HG02938 (cell line): Measurements from ENCODE around the gene IL24.

ENCODE experiments used
- ATAC-seq: cut with Tn5 transposase; IDR thresholded peaks from one replicate; pipeline ENCODE4 v1.9.1; 2021; ENCODE audit warnings: mild to moderate bottlenecking, moderate library complexity; ENCODE audit not compliant: unreplicated experiment

Gene IL24

GRCh38 chr1:206878456-206878855 lies 18.8 kb upstream of the IL24 start:
- ATAC-seq, result no peak

GRCh38 chr1:206880314-206880713 lies 16.9 kb upstream of the IL24 start:
- ATAC-seq, result no peak

DNA sequence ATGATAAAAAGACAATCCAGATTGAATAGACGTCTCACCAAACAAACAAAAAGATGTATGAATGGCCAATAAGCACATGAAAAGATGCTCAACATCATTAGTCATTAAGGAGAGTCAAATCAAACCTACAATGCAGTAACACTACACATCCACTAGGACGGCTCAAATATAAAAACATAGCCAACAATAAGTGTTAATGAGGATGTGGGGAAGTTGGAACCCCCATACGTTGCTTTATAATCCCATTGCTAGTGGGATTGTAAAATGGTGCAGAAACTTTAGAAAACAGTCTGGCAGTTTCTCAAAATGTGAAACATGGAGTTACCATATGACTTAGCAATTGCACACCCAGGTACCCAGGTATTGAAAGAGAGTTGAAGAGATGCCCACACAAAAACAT lies 14.7 kb upstream of the IL24 start:
- ATAC-seq, result no peak

DNA sequence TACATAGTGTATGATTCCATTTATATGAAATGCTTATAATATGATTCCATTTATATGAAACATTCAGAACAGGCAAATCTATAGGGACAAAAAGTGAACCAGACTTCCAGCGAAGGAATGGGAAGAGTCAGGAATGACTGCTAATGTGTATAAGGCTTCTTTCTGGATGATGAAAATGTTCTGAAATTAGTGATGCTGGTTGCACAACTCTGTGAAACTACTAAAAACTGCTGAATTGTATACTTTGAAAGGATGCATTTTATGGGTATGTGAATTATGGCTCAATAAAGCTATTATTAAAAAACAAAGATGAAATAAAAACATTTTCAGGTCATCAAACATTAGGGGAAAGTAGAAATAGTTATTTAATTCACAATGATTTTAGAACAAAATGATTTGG lies 14.1 kb upstream of the IL24 start:
- ATAC-seq, result no peak

DNA sequence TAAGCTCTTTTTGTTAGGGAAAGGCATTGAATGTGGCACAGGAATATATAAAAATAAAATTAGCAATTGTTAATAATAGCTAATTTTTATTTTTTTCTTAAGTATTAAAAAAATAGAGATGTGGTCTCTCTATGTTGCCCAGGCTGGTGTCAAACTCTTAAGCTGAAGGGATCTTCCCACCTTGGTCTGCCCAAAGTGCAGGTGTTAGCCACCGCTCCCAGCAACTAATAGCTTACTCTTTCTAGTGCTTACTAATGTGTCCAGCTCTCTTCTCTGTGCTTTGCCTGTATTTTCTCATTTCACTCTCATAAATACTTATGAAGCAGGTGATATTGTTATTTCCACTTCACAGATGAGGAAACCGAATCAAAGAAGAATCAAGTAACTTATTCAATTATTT lies 13.4 kb upstream of the IL24 start:
- ATAC-seq, result no peak

- ATAC-seq, result no peak
Measured at GRCh38 chr1:206885341-206886060, 11.7 kb upstream of the IL24 start.

DNA sequence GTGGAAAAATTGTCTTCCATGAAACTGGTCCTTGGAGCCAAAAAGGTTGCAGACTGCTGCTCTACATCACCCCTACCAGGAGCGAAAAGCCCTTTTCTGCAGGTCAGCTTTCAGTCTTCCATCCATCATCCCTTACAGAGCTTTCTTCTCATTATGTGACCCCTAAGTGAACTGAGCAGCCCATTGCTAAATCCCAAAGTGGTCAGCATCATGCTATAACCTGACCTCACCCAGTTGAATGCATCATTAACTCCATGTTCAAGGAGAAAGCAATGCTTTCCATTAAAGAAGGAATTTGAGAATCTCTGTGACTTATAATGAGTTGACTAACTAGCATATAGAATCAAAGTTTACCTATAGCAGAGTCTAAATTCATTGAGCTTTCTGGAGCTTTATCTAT lies 10.4 kb upstream of the IL24 start:
- no peak for ATAC-seq

- no peak for ATAC-seq
Measured at GRCh38 chr1:206887701-206888100, 9.5 kb upstream of the IL24 start.

DNA sequence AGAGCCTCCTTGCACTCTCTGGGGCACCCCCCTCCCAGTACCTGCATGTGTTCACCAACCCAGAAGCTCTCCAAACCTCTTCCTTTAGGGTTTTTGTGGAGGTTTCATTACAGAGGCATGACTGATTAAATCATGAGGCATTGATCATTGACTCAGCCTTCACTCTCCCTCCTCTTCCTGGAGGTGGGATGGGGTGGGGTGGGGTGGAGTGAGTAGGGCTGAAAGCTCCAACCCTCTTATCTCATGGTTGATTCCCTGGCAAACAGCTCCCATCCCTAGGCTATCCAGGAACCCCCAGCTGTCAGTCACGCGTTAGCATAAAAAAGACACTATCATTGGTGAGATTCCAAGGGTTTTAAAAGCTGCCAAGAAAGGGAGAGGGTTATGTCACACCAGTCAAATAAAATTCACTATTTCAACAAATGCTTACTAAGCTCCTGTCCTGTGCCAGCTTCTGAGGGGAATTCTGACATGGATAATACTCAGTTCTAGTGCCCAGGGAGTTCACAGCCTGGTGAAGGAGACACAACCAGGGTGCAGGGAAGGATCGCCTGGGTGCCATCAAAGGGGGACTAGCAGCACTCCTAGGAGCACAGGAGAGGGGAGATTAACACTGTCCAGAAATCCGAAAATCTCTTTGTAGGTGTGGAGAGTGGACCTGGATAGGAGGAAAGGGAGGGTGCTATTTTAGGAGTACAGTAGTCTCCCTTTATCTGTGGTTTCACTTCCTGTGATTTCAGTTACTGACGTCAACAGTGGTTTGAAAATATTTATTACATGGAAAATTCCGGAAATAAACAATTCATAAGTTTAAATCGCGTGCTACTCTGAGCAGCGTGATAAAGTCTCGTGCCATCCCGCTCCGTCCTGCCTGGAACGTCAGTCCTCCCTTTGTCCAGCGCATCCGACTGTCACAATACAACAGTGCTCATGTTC lies 6.8 kb upstream of the IL24 start:
- ATAC-seq, result no peak

GRCh38 chr1:206891412-206891811 lies 5.8 kb upstream of the IL24 start:
- no peak for ATAC-seq

DNA sequence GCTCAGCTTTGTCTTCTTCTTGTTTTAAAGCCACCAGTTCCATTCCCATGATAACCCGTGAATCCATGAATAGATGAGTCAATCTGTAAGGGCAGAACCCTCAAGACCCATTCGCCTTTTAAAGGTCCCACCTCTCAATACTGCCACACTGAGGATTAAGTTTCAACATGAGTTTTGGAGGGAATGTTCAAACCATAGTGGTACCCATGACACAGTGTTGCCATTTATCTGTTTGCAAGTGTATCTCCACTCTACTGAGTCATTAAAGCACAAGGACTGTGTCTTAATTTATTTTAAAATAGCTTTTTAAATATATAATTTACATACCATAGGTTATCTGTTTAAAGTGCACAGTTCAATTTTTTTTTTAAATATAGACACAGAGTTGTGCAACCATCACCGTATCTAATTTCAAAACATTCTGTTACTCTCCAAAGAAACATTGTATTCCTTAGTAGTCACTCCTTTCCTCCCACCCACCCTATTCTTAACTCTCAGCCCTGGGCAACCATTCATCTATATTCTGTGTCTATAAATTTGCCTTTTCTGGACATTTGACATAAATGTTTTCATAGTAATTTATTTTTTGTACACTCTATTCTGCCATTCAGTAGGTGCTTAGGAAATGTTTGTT lies 4.8 kb upstream of the IL24 start:
- no peak for ATAC-seq

- no peak for ATAC-seq
Measured at GRCh38 chr1:206893380-206893779, 3.9 kb upstream of the IL24 start.

DNA sequence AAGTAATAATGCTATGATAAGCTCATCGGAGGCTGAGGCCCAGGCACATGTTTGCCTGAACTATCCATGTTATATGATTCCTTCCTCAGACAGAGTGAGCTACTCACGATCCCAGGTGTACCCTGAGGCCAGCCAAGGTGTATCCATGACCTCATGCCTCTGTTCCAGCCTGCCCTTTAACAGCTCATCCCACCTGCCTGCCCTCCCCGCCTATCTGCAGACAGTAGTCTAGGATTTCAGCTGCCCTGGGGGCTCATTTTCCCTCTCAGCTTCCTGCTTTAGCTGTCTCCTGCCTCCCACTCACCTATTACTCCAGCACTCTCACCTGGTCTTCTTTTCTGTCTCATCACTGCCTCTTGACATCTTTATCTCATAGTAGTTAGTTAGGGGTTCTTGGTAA lies 1.9 kb upstream of the IL24 start:
- ATAC-seq, result no peak

- no peak for ATAC-seq
Measured at GRCh38 chr1:206895837-206896242, 1.4 kb upstream of the IL24 start.

DNA sequence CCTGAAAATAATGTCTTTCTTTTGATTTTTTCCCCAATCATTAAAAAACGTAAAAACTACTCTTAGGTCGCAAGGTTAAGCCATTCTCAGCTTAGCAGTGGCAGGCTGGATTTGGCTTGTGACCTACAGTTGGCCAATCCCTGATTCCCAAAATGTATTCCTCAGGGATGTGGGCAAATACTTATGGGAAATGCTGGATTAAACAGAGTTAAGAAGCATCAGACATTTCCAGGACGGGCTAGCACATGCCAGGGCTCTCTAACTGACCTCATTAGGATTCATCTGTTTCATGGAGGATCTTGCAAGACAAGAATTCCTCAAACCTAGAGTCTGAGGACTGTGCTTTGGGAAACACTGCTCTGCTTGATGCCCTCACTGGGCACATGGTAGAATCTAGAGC lies 982 bp upstream of the IL24 start:
- no peak for ATAC-seq

DNA sequence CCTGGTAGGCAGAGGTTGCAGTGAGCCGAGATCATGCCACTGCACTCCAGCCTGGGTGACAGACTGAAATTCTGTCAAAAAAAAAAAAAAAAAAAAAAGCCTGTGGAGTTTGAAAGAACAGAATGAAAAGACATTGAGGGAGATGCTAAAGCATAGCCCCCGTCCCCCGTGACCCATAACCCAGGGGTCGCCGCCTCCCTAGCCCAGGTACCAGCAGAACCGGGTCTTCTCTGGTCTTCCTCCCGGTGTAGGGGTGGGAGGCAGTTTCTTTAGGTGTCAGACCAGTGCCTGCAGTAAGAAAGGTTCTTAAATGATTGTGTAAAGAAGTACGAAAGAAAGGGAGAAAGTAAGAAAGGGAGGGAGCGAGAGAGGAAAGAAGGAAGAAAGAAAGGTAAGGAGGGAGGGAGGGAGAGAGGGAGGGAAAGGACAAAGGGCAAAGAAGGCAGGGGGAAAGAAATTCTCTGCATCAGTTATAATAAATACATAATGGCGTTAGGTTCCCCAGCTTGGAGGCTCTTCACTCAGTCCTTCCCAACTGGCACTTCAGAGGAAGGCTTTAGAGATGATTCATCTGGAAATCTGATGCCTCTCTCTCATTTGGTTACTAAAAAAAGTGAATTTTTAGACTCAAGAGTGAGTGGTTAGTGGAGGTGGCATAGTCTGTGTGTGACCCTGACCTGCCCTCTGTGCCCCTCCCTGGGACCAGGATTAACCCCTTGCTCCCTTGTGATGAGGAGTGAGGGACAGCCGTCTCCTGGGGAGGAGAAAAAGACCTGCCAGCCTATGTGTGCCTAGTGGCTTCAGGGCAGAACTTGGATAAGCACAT lies 1.1 kb downstream of the IL24 start:
- no peak for ATAC-seq

- ATAC-seq, result no peak
Measured at GRCh38 chr1:206898915-206899431, 1.7 kb downstream of the IL24 start.

GRCh38 chr1:206899717-206900116 lies 2.5 kb downstream of the IL24 start:
- no peak for ATAC-seq

DNA sequence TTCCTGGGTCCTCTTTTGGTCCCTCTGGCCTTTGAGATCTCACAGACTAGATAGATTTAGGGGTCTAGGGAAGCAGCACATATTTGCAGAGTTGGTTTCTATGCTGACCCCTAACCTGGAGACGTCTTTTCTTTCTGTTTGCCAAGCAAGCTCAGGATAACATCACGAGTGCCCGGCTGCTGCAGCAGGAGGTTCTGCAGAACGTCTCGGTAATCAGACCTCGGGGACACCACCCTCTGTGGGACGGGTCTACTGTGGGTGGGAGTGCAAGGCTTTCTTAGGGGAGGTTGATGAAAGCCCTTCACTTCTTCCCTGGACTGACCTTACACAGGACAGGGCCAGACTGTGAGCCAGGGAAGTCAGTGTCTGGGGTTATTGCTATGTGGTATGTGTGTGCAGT lies 2.9 kb downstream of the IL24 start:
- no peak for ATAC-seq

- ATAC-seq, result no peak
Measured at GRCh38 chr1:206901944-206902343, 4.7 kb downstream of the IL24 start.

DNA sequence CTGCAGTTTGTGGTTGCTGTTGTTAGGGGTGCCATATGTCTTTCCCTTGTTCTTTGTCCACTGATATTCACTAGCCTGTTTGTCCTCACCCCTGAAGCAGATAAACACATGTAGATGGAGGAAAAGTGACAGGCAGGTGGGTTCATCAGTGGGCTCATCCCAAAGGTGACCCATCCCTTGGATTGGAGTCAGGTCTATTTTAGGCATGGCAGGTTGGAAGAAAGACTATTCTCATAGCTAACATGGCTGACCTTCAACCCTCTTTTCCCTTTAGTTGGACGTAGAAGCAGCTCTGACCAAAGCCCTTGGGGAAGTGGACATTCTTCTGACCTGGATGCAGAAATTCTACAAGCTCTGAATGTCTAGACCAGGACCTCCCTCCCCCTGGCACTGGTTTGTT lies 5.5 kb downstream of the IL24 start:
- no peak for ATAC-seq
